Liver (tissue), 9 donors: ENCODE results near the gene APP. TPM values are rescaled to one million over a fixed set of nuclear protein-coding genes. Genes with fewer than 3 reads are reported as not detected.

ENCODE experiments used
- DNase-seq: peaks from one replicate; pipeline ENCODE4 v3.0.0-alpha.2; 2017; ENCODE audit warnings: low spot score
- H3K27ac ChIP-seq, 2 donors: one replicate each; pipeline ENCODE4 v1.7.0; 2013; ENCODE audit warnings: inconsistent platforms in 2 of 2, low read length in 2 of 2, control low read depth in 1 of 2, low read depth in 1 of 2, mild to moderate bottlenecking in 1 of 2
- H3K27me3 ChIP-seq, 4 donors: one replicate each; pipeline versions ENCODE4 v1.6.1 to v1.7.0; 2013; ENCODE audit warnings: low read length in 3 of 4, inconsistent platforms in 1 of 4, mild to moderate bottlenecking in 1 of 4, moderate library complexity in 1 of 4; ENCODE audit not compliant: control insufficient read depth in 4 of 4, insufficient read depth in 4 of 4
- H3K36me3 ChIP-seq, 4 donors: one replicate each; pipeline versions ENCODE4 v1.6.1 to v1.7.0; 2013; ENCODE audit warnings: low read length in 3 of 4, mild to moderate bottlenecking in 3 of 4, low read depth in 1 of 4, moderate library complexity in 1 of 4; ENCODE audit not compliant: control insufficient read depth in 4 of 4, insufficient read depth in 3 of 4
- H3K4me1 ChIP-seq, 4 donors: one replicate each; pipeline versions ENCODE4 v1.6.1 to v1.7.0; 2013; ENCODE audit warnings: low read length in 3 of 4, mild to moderate bottlenecking in 3 of 4, moderate library complexity in 1 of 4; ENCODE audit not compliant: control insufficient read depth in 4 of 4, insufficient read depth in 4 of 4
- H3K4me3 ChIP-seq, 3 donors: one replicate each; pipeline versions ENCODE4 v1.6.1 to v1.7.0; 2013; ENCODE audit warnings: low read length in 3 of 3, control low read depth in 1 of 3, low read depth in 1 of 3, mild to moderate bottlenecking in 1 of 3
- H3K9ac ChIP-seq, 2 donors: one replicate each; pipeline ENCODE4 v1.7.0; 2013; ENCODE audit warnings: low read length in 2 of 2, mild to moderate bottlenecking in 2 of 2, moderate library complexity in 2 of 2, control low read depth in 1 of 2, low read depth in 1 of 2
- H3K9me3 ChIP-seq, 4 donors: one replicate each; pipeline versions ENCODE4 v1.6.1 to v1.7.0; 2013; ENCODE audit warnings: low read length in 3 of 4; ENCODE audit not compliant: control insufficient read depth in 4 of 4
- EGR1 ChIP-seq, 2 donors: IDR thresholded peaks; 2 replicates each; pipeline ENCODE4 v1.6.1; 2016 to 2018; ENCODE audit warnings: antibody characterized with exemption in 2 of 2, low read depth in 2 of 2
- FOXA1 ChIP-seq: IDR thresholded peaks from 2 replicates; pipeline ENCODE4 v1.6.1; 2016; ENCODE audit warnings: antibody characterized with exemption
- FOXA2 ChIP-seq: IDR thresholded peaks from 2 replicates; pipeline ENCODE4 v1.6.1; 2016; ENCODE audit warnings: antibody characterized with exemption
- GABPA ChIP-seq, 2 donors: IDR thresholded peaks in 1 of 2; conservative IDR thresholded peaks in 1 of 2; 2 replicates each; pipeline ENCODE4 v1.6.1; 2016; ENCODE audit warnings: antibody characterized with exemption in 2 of 2, mild to moderate bottlenecking in 1 of 2, moderate library complexity in 1 of 2
- HNF4A ChIP-seq, 2 donors: conservative IDR thresholded peaks; 2 replicates each; pipeline ENCODE4 v1.6.1; 2016; ENCODE audit warnings: antibody characterized with exemption in 2 of 2, mild to moderate bottlenecking in 2 of 2
- HNF4G ChIP-seq: IDR thresholded peaks from 2 replicates; pipeline ENCODE4 v1.6.1; 2016; ENCODE audit warnings: antibody characterized with exemption
- NR2F2 ChIP-seq: IDR thresholded peaks from 2 replicates; pipeline ENCODE4 v1.6.1; 2016; ENCODE audit warnings: antibody characterized with exemption
- RAD21 ChIP-seq, 2 donors: IDR thresholded peaks; 2 replicates each; pipeline ENCODE4 v1.6.1; 2016; ENCODE audit warnings: antibody characterized with exemption in 2 of 2, mild to moderate bottlenecking in 2 of 2
- RXRA ChIP-seq, 2 donors: IDR thresholded peaks; 2 replicates each; pipeline ENCODE4 v1.6.1; 2017 to 2018; ENCODE audit warnings: antibody characterized with exemption in 2 of 2, mild to moderate bottlenecking in 1 of 2
- SP1 ChIP-seq: IDR thresholded peaks from 2 replicates; pipeline ENCODE4 v1.6.1; 2018; ENCODE audit warnings: antibody characterized with exemption, mild to moderate bottlenecking
- TAF1 ChIP-seq: conservative IDR thresholded peaks from 2 replicates; pipeline ENCODE4 v1.6.1; 2016; ENCODE audit warnings: antibody characterized with exemption, mild to moderate bottlenecking
- YY1 ChIP-seq: IDR thresholded peaks from 2 replicates; pipeline ENCODE4 v1.6.1; 2016; ENCODE audit warnings: antibody characterized with exemption, mild to moderate bottlenecking
- WGBS: extraction: QIAGEN DNeasy Blood & Tissue Kit; methylation state at CpG from one replicate; pipeline ENCODE4 v1.1.7; 2013; 5-methylcytosine and 5-hydroxymethylcytosine counted together
- polyA plus RNA-seq, 2 donors: library from polyadenylated mRNA; stranded (reverse) in 1 of 2; unstranded in 1 of 2; fragments of 200-250 nt in 1 of 2; fragments of >200 nt in 1 of 2; fragmentation: Nextera tagmentation in 1 of 2; extraction: Ambion mirVana in 1 of 2; gene quantifications; one replicate each; pipeline versions ENCODE4 v1.2.1 to v1.2.3, GENCODE V29; 2013 to 2015
- total RNA-seq, 2 donors: library from RNA; depleted of rRNA; stranded (reverse); fragments of >200 nt; gene quantifications; one replicate each; pipeline ENCODE4 v1.2.3, GENCODE V29; 2014
- TF ChIP-seq, protein P1 (sequence below): IDR thresholded peaks from 2 replicates; pipeline ENCODE4 v1.6.1; 2016; ENCODE audit warnings: antibody characterized with exemption
- TF ChIP-seq, protein P2 (sequence below): fragments of 150-350 bp; IDR thresholded peaks from 2 replicates; pipeline ENCODE4 v1.5.1; 2017; ENCODE audit warnings: improper control_type of control experiment, low read depth, low read length; ENCODE audit not compliant: missing input control
- TF ChIP-seq, protein P3 (sequence below): IDR thresholded peaks from 2 replicates; pipeline ENCODE4 v1.6.1; 2016; ENCODE audit warnings: antibody characterized with exemption
- TF ChIP-seq, protein P4 (sequence below): IDR thresholded peaks from 2 replicates; pipeline ENCODE4 v1.6.1; 2016; ENCODE audit warnings: antibody characterized with exemption, mild to moderate bottlenecking
- donor health status: healthy.
- donor health status: healthy.
- donor health status: healthy.
- donor health status: healthy.
- donor health status: healthy.

APP gene
- total and polyA plus RNA-seq, 4 donors, result 24.9 to 201 (median 111) TPM

DNA sequence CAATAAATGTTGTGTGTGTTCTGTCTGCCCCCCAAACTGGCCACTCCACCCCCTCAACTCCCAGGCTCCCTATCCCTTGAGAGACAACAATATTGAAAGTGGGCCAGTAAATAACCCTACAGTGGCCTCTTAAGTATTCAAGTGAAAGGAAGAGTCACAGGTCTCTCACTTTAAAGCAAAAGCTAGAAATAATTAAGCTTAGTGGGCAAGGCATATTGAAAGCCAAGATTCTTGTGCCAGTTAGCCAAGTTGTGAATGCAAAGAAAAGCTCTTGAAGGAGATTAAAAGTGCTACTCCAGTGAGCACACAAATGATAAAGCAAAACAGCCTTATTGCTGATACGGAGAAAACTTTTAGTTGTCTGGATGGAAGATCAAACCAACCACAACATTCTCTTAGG is 277.4 kb downstream of the APP start:
- no peak overlapping the region for H3K9ac ChIP-seq
- DNase-seq, result no peak
- H3K4me3 ChIP-seq, result no peak overlapping the region
- H3K27ac ChIP-seq, result no peak overlapping the region
- 94% methylated on average over 1 of the region's 1 CpG for WGBS
- H3K27me3 ChIP-seq, result no peaks in the 10 kb centered on the region
- no peak for TF ChIP-seq EGR1 (IDR thresholded peaks at IDR 0.05; ENCODE audit: low read depth in 2 of 2)
- no peak for TF ChIP-seq FOXA1
- TF ChIP-seq GABPA (IDR thresholded peaks at IDR 0.05 in 1 of 2, conservative IDR thresholded peaks at IDR 0.05 in 1 of 2), result no peak
- no peak for TF ChIP-seq TAF1
- TF ChIP-seq, protein P1, sequence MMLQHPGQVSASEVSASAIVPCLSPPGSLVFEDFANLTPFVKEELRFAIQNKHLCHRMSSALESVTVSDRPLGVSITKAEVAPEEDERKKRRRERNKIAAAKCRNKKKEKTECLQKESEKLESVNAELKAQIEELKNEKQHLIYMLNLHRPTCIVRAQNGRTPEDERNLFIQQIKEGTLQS, result no peak
- TF ChIP-seq RXRA (IDR thresholded peaks at IDR 0.05), result no peak
- peaks cover 5 to 14% (median 10%) of the 10 kb centered on the region in 4 donors for H3K4me1 ChIP-seq
- peaks cover 0 to 12% (median 4%) of the 10 kb centered on the region in 4 donors for H3K36me3 ChIP-seq
- H3K9me3 ChIP-seq, result no peaks in the 10 kb centered on the region

DNA sequence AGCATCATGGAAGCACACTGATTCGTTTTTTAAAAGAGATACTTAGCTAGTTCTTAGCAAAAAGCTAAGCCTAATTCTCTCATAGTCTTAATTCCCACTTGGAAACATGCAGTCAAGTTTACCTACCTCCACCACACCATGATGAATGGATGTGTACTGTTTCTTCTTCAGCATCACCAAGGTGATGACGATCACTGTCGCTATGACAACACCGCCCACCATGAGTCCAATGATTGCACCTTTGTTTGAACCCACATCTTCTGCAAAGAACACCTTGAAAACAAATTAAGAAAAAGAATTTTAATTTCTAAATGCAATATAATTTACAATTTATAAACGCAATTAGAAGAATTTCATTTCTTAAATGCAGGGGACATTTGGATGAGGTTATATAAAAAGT is 279.0 kb downstream of the APP start:
- Histone ChIP-seq H3K4me3 (no peak overlapping the region), H3K4me1 (peaks cover 7 to 24% (median 16%) of the 10 kb centered on the region in 4 donors), H3K27me3 (no peaks in the 10 kb centered on the region), H3K9me3 (no peaks in the 10 kb centered on the region), H3K27ac (no peak overlapping the region), H3K36me3 (peaks cover 0 to 12% (median 4%) of the 10 kb centered on the region in 4 donors), H3K9ac (no peak overlapping the region)
- WGBS, result 96% methylated on average over 5 of the region's 5 CpGs
- TF ChIP-seq, protein P2, sequence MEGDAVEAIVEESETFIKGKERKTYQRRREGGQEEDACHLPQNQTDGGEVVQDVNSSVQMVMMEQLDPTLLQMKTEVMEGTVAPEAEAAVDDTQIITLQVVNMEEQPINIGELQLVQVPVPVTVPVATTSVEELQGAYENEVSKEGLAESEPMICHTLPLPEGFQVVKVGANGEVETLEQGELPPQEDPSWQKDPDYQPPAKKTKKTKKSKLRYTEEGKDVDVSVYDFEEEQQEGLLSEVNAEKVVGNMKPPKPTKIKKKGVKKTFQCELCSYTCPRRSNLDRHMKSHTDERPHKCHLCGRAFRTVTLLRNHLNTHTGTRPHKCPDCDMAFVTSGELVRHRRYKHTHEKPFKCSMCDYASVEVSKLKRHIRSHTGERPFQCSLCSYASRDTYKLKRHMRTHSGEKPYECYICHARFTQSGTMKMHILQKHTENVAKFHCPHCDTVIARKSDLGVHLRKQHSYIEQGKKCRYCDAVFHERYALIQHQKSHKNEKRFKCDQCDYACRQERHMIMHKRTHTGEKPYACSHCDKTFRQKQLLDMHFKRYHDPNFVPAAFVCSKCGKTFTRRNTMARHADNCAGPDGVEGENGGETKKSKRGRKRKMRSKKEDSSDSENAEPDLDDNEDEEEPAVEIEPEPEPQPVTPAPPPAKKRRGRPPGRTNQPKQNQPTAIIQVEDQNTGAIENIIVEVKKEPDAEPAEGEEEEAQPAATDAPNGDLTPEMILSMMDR, result no peak
- TF ChIP-seq, protein P3, sequence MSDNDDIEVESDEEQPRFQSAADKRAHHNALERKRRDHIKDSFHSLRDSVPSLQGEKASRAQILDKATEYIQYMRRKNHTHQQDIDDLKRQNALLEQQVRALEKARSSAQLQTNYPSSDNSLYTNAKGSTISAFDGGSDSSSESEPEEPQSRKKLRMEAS, result no peak
- TF ChIP-seq NR2F2 (no peak), RXRA (IDR thresholded peaks at IDR 0.05) (no peak)
- TF ChIP-seq, protein P4, sequence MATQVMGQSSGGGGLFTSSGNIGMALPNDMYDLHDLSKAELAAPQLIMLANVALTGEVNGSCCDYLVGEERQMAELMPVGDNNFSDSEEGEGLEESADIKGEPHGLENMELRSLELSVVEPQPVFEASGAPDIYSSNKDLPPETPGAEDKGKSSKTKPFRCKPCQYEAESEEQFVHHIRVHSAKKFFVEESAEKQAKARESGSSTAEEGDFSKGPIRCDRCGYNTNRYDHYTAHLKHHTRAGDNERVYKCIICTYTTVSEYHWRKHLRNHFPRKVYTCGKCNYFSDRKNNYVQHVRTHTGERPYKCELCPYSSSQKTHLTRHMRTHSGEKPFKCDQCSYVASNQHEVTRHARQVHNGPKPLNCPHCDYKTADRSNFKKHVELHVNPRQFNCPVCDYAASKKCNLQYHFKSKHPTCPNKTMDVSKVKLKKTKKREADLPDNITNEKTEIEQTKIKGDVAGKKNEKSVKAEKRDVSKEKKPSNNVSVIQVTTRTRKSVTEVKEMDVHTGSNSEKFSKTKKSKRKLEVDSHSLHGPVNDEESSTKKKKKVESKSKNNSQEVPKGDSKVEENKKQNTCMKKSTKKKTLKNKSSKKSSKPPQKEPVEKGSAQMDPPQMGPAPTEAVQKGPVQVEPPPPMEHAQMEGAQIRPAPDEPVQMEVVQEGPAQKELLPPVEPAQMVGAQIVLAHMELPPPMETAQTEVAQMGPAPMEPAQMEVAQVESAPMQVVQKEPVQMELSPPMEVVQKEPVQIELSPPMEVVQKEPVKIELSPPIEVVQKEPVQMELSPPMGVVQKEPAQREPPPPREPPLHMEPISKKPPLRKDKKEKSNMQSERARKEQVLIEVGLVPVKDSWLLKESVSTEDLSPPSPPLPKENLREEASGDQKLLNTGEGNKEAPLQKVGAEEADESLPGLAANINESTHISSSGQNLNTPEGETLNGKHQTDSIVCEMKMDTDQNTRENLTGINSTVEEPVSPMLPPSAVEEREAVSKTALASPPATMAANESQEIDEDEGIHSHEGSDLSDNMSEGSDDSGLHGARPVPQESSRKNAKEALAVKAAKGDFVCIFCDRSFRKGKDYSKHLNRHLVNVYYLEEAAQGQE, result no peak
- no peak for DNase-seq

DNA sequence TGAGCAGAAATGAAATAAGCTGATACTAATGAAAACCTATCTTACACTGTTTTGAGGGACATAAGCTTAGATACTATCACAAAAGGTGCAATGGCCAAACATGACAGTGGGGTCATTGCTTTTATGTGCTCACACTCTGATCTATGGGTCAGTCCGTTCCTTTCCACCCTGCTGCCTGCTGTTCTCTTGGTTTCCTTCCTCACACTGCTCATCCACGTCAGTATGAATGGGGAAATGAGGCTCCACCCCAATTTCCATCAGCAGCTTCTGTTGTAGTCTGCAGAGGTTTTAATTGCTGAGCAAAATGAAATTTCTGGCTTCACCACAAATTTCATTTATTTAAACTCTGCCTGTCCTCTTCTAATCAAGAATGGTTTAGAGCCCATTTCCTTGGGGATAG is 280.6 kb downstream of the APP start:
- Histone ChIP-seq H3K36me3 (peaks cover 0 to 12% (median 4%) of the 10 kb centered on the region in 4 donors), H3K4me1 (peaks cover 7 to 27% (median 16%) of the 10 kb centered on the region in 4 donors), H3K4me3 (no peak overlapping the region), H3K27me3 (no peaks in the 10 kb centered on the region), H3K9ac (no peak overlapping the region), H3K27ac (no peak overlapping the region), H3K9me3 (no peaks in the 10 kb centered on the region)
- WGBS, result 58% methylated on average over 2 of the region's 2 CpGs
- no peak for TF ChIP-seq FOXA1
- no peak for TF ChIP-seq NR2F2
- TF ChIP-seq GABPA (IDR thresholded peaks at IDR 0.05 in 1 of 2, conservative IDR thresholded peaks at IDR 0.05 in 1 of 2), result no peak
- no peak for TF ChIP-seq FOXA2
- TF ChIP-seq SP1, result no peak
- TF ChIP-seq RAD21 (IDR thresholded peaks at IDR 0.05), result no peak
- TF ChIP-seq HNF4G, result no peak
- TF ChIP-seq, protein P3, result no peak
- no peak for TF ChIP-seq RXRA (IDR thresholded peaks at IDR 0.05)
- TF ChIP-seq HNF4A (conservative IDR thresholded peaks at IDR 0.05), result no peak
- TF ChIP-seq YY1, result no peak
- DNase-seq, result no peak
